LNCAP (cell line): ENCODE measurements around the gene CACHD1.

Source experiments
- TF ChIP-seq, protein P1 (sequence below): fragments of 450-650 bp; IDR thresholded peaks from 2 replicates; pipeline ENCODE4 v1.5.1; 2017; ENCODE audit warnings: mild to moderate bottlenecking

CACHD1 gene

DNA sequence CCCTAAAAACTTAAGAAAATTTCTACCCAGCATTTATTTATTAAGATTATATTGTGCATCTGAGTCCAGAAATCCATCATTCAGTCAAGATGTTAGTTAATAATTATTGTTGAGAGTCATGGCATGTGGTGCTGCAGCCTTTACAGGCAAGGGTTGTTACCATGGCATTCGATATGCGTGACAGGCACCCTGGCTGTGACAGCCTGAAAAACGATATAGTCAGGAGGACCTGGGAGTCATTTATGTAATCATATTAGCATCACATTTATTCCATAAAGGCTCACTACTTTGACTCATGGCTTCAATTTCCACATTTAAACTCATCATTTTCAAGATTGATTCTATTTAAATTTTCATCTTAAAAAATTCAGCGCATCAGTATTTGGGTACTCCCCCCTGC is 68.0 kb downstream of the CACHD1 start:
- TF ChIP-seq, protein P1, sequence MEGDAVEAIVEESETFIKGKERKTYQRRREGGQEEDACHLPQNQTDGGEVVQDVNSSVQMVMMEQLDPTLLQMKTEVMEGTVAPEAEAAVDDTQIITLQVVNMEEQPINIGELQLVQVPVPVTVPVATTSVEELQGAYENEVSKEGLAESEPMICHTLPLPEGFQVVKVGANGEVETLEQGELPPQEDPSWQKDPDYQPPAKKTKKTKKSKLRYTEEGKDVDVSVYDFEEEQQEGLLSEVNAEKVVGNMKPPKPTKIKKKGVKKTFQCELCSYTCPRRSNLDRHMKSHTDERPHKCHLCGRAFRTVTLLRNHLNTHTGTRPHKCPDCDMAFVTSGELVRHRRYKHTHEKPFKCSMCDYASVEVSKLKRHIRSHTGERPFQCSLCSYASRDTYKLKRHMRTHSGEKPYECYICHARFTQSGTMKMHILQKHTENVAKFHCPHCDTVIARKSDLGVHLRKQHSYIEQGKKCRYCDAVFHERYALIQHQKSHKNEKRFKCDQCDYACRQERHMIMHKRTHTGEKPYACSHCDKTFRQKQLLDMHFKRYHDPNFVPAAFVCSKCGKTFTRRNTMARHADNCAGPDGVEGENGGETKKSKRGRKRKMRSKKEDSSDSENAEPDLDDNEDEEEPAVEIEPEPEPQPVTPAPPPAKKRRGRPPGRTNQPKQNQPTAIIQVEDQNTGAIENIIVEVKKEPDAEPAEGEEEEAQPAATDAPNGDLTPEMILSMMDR: no peak

DNA sequence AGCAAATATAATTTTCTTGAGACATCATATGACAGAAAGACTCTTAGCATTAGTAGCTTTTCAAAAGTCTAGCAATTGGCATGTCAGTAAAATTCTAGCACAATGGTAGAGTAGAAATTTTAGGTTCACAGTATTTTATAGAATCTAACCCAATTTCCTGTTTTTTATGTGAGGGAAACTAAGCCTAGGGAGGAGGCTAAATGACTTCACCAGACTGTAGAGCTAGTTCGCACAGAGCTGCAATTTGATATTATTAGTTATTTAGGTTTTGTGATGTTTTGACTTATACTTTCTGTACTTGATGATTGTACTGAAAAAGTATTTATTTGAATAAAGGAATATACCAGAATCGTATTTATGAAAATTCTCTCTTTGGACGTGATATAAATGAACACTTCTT is 68.5 kb downstream of the CACHD1 start:
- TF ChIP-seq, protein P1: no peak

DNA sequence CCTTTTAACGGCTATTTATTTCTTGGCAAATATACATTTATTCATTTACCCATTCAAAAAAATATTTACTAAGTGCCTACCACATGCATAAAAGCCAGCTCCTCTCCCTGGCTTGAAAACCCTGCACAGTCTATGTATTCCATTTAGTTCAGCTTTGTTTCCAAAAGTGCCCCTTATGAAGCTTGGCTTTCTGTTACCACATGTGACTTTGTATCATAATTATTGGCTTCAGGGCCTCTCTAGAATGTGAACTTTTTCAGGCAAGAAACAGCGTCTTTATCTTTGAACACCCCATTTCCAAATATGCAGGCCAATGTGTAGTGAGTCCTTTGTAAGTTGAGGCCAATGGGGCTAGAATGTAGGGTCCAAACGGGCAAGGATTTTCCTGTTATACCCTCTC is 69.4 kb downstream of the CACHD1 start:
- TF ChIP-seq, protein P1: no peak

GRCh38 chr1:64539781-64540218 is 69.9 kb downstream of the CACHD1 start:
- TF ChIP-seq, protein P1: no peak

GRCh38 chr1:64540265-64540791 is 70.4 kb downstream of the CACHD1 start:
- TF ChIP-seq, protein P1: no peak

DNA sequence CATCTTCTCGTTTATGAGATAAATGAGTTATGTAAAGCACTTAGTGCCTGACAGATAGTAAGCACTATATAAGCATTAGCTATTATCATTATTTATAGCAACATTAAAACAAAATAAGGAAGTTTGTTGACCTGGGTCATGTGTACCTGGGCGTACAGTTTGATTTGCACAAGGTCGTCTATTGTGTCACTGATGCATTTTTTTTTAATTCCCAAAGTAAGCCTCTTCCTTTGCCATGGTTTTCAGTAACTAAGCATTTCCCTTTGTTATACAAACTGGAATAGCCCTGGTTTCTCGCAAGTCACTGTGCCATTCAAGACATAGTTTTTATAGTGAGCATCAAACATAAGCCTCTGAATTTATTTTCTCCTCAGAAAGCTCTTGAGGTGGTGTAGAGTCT is 72.2 kb downstream of the CACHD1 start:
- TF ChIP-seq, protein P1: no peak

GRCh38 chr1:64543831-64544230 is 73.9 kb downstream of the CACHD1 start:
- TF ChIP-seq, protein P1: no peak
